Endothelial cell of umbilical vein (primary cell): Measurements from ENCODE around the gene NDUFAF8. TPM values are rescaled to one million over a fixed set of nuclear protein-coding genes. Genes with fewer than 3 reads are reported as not detected.

Experiments used
- BruUV-seq: library from RNA; stranded (reverse); fragments of 400-500 nt; replicated peaks from 2 replicates; lab custom pipeline; 2021; lab: Mats Ljungman, UMichigan
- CTCF ChIA-PET: fragments of 300-600, 350-600 bp; sonication (Branson Sonifier 250); formaldehyde crosslinking; loops from one replicate; lab custom pipeline; 2021; ENCODE audit warnings: antibody characterized with exemption, inconsistent platforms; lab: Charles Lee
- POLR2A ChIA-PET: fragments of 300-600, 350-600 bp; sonication (Branson Sonifier 250); formaldehyde crosslinking; loops from one replicate; lab custom pipeline; 2021; ENCODE audit warnings: antibody characterized with exemption, inconsistent platforms; lab: Charles Lee
- DNase-seq: peaks from one replicate; pipeline ENCODE4 v3.0.0-alpha.2; 2011; ENCODE audit warnings: low read depth, low spot score
- FAIRE-seq: peaks from 2 replicates; lab custom pipeline; 2011; peaks lifted over from hg19 to GRCh38; lab: Jason Lieb, UNC
- H2AFZ ChIP-seq: 2 replicates; pipeline ENCODE4 v1.6.0; 2012; ENCODE audit warnings: low read depth, low read length, control low read depth, inconsistent platforms
- H3K27ac ChIP-seq: 2 replicates; pipeline ENCODE4 v1.5.1; 2011; ENCODE audit warnings: low read depth, mild to moderate bottlenecking, control low read depth, low read length, moderate library complexity; ENCODE audit not compliant: insufficient read depth
- H3K27me3 ChIP-seq, 2 experiments: 2 replicates each; pipeline versions ENCODE4 v1.6.0 to v1.6.1; 2011; ENCODE audit warnings: low read length in 2 of 2, mixed read lengths in 1 of 2; ENCODE audit not compliant: control insufficient read depth in 2 of 2, insufficient read depth in 2 of 2
- H3K36me3 ChIP-seq, 2 experiments: 2 replicates in 1 of 2; 3 replicates in 1 of 2; pipeline ENCODE4 v1.5.1; 2011; ENCODE audit warnings: low read length in 2 of 2, mild to moderate bottlenecking in 1 of 2, moderate library complexity in 1 of 2; ENCODE audit not compliant: control insufficient read depth in 2 of 2, insufficient read depth in 2 of 2; ENCODE audit errors: extremely low read depth in 1 of 2
- H3K4me1 ChIP-seq: 3 replicates; pipeline ENCODE4 v1.5.1; 2011; ENCODE audit warnings: mild to moderate bottlenecking, low read length; ENCODE audit not compliant: control insufficient read depth, insufficient read depth; ENCODE audit errors: extremely low read depth
- H3K4me2 ChIP-seq: 2 replicates; pipeline ENCODE4 v1.6.1; 2011; ENCODE audit warnings: low read length, control low read depth, mixed read lengths; ENCODE audit not compliant: insufficient read depth
- H3K4me3 ChIP-seq, 3 experiments: fragments of 200-600 bp in 1 of 3; sonication (generic), shearing (Covaris generic) in 1 of 3; replicated peaks in 1 of 3; 2 replicates each; pipeline ENCODE4 v1.5.1; 2011 to 2016; ENCODE audit warnings: control low read depth in 3 of 3, low read length in 3 of 3, mild to moderate bottlenecking in 2 of 3, inconsistent platforms in 1 of 3, low read depth in 1 of 3, moderate library complexity in 1 of 3; ENCODE audit not compliant: insufficient read depth in 1 of 3
- H3K79me2 ChIP-seq: 2 replicates; pipeline ENCODE4 v1.6.0; 2012; ENCODE audit warnings: low read length, inconsistent platforms; ENCODE audit not compliant: control insufficient read depth, insufficient read depth
- H3K9ac ChIP-seq: replicated peaks from 2 replicates; pipeline ENCODE3; 2011; ENCODE audit warnings: low read length, control low read depth; ENCODE audit not compliant: insufficient read depth; ENCODE audit errors: extremely low read depth
- H3K9me1 ChIP-seq: replicated peaks from 3 replicates; pipeline ENCODE4 v1.6.0; 2011; ENCODE audit warnings: mild to moderate bottlenecking, low read length; ENCODE audit not compliant: control insufficient read depth, insufficient read depth; ENCODE audit errors: extremely low read depth
- H3K9me3 ChIP-seq: replicated peaks from 2 replicates; pipeline ENCODE4 v1.5.1; 2012; ENCODE audit warnings: low read length, inconsistent platforms; ENCODE audit not compliant: control insufficient read depth, insufficient read depth
- H4K20me1 ChIP-seq: replicated peaks from 2 replicates; pipeline ENCODE3; 2011; ENCODE audit warnings: mild to moderate bottlenecking, low read length; ENCODE audit not compliant: control insufficient read depth, insufficient read depth; ENCODE audit errors: extremely low read depth
- CTCF ChIP-seq, 2 donors: IDR thresholded peaks; 1 replicate in 1 of 2; 2 replicates in 1 of 2; pipeline ENCODE4 v1.5.1; 2011; ENCODE audit warnings: low read length in 2 of 2, mild to moderate bottlenecking in 2 of 2, moderate library complexity in 2 of 2, control low read depth in 1 of 2, inconsistent platforms in 1 of 2, low read depth in 1 of 2; ENCODE audit not compliant: insufficient read depth in 1 of 2; ENCODE audit errors: extremely low read depth in 1 of 2
- EZH2 ChIP-seq: IDR thresholded peaks from 2 replicates; pipeline ENCODE4 v1.6.1; 2012; ENCODE audit warnings: borderline replicate concordance, low read depth, mild to moderate bottlenecking, moderate library complexity, low read length, inconsistent platforms; ENCODE audit not compliant: severe bottlenecking
- FOS ChIP-seq: IDR thresholded peaks from 2 replicates; pipeline ENCODE4 v1.6.1; 2011; ENCODE audit warnings: mild to moderate bottlenecking, low read length, moderate library complexity, borderline replicate concordance; ENCODE audit not compliant: insufficient read depth
- GATA2 ChIP-seq: IDR thresholded peaks from 2 replicates; pipeline ENCODE4 v1.7.0; 2011; ENCODE audit warnings: low read depth, mild to moderate bottlenecking, moderate library complexity, mixed read lengths, low read length; ENCODE audit not compliant: insufficient read length, insufficient read depth
- JUN ChIP-seq: IDR thresholded peaks from 2 replicates; pipeline ENCODE4 v1.6.1; 2011; ENCODE audit warnings: borderline replicate concordance, low read depth; ENCODE audit not compliant: insufficient read length, insufficient read depth
- MYC ChIP-seq: IDR thresholded peaks from one replicate; pipeline ENCODE4 v1.6.1; 2011; ENCODE audit warnings: mild to moderate bottlenecking, low read depth, low read length
- POLR2A ChIP-seq: IDR thresholded peaks from 2 replicates; pipeline ENCODE4 v1.6.1; 2012; ENCODE audit warnings: low read depth, mild to moderate bottlenecking, control low read depth, low read length
- POLR2AphosphoS5 ChIP-seq: IDR thresholded peaks from 2 replicates; pipeline ENCODE4 v1.6.1; 2012; ENCODE audit warnings: low read depth, mild to moderate bottlenecking, control low read depth, low read length, moderate library complexity; ENCODE audit not compliant: insufficient read depth
- dilution Hi-C: fragments of 300-500 bp; cut with MboI; formaldehyde crosslinking; loops from one replicate; pipeline ENCODE4 v1.15.0; 2019; ENCODE audit warnings: low sequenced_read_pairs; ENCODE audit not compliant: extremely low pct_ligation_motif_present
- intact Hi-C: fragments of 100-400 bp; cut with micrococcal nuclease; formaldehyde crosslinking; loops from one replicate; pipeline ENCODE4 v1.10.0; 2022
- polyA plus RNA-seq, 4 experiments: library from polyadenylated mRNA; depleted of rRNA in 3 of 4; stranded (reverse) in 3 of 4; unstranded in 1 of 4; fragments of >200 nt; gene quantifications; 2 replicates each; pipeline versions ENCODE4 v1.2.1 to v1.2.3, GENCODE V29; 2011 to 2012; ENCODE audit warnings: missing spikeins in 1 of 4
- total RNA-seq: library from RNA; stranded (reverse); gene quantifications from 2 replicates; pipeline ENCODE4 v1.2.3, GENCODE V29; 2021
- TF ChIP-seq, protein P1 (sequence below): IDR thresholded peaks from 2 replicates; pipeline ENCODE4 v1.6.1; 2011; ENCODE audit not compliant: insufficient read depth, insufficient read length

NDUFAF8 gene
- total and polyA plus RNA-seq, 2 donors (not counting 3 experiments of a cell fraction or from before 2014, with no cell fraction given): 61.5 to 83.9 TPM

GRCh38 chr17:81194941-81195901 lies 43.9 kb upstream of the NDUFAF8 start:
- no TSS peak for BruUV-seq

More at GRCh38 chr17:81194941-81195901, 43.9 kb upstream of the NDUFAF8 start:
- FAIRE-seq (no peak), DNase-seq (no peak)
- no peak overlapping the region for H2AFZ ChIP-seq
- no peaks in the 10 kb centered on the region for H3K27me3 ChIP-seq
- no peaks in the 10 kb centered on the region for H3K4me1 ChIP-seq
- H3K9ac ChIP-seq: no peak overlapping the region
- intact Hi-C loops: no loop called here
- ChIA-PET CTCF (interaction anchor here (1.5 kb wide), 1 partner anchor 15 kb away, joined by 3 read pairs; no protein-coding TSS in a partner anchor), POLR2A (no interaction called here)
- dilution Hi-C loops: no loop called here
- no peaks in the 10 kb centered on the region for H3K79me2 ChIP-seq
- no peak overlapping the region for H3K4me3 ChIP-seq
- no peaks in the 10 kb centered on the region for H4K20me1 ChIP-seq
- no peaks in the 10 kb centered on the region for H3K9me1 ChIP-seq
- no peaks in the 10 kb centered on the region for H3K9me3 ChIP-seq
- H3K36me3 ChIP-seq: peaks cover 0 to 5% of the 10 kb centered on the region in 2 experiments
- no peak for TF ChIP-seq GATA2
- TF ChIP-seq EZH2: no peak
- TF ChIP-seq, protein P1, sequence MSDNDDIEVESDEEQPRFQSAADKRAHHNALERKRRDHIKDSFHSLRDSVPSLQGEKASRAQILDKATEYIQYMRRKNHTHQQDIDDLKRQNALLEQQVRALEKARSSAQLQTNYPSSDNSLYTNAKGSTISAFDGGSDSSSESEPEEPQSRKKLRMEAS: no peak
- no peak for TF ChIP-seq MYC
- no peak for TF ChIP-seq FOS
- TF ChIP-seq JUN: no peak
- TF ChIP-seq POLR2A: no peak
- TF ChIP-seq CTCF (IDR thresholded peaks at IDR 0.05; ENCODE audit: extremely low read depth in 1 of 2, insufficient read depth in 1 of 2, low read depth in 1 of 2, low read length in 2 of 2): no peak
- no peak for TF ChIP-seq POLR2AphosphoS5
- no peak overlapping the region for H3K4me2 ChIP-seq
- no peak overlapping the region for H3K27ac ChIP-seq
